CD4-positive, alpha-beta T cell treated with Interleukin-4 for 1 hour (primary cell): ENCODE measurements around the gene FAM180B.
"Not testable (repeated sequence)": the region's sequence is repeated elsewhere in the genome, so short reads cannot be mapped to it uniquely, and the experiment has no call there.

Source experiments
- DNase-seq, 2 donors: peaks; one replicate each; pipeline ENCODE4 v3.0.0-alpha.2; 2020 to 2022

Gene FAM180B

GRCh38 chr11:47599902-47600301, 13.4 kb downstream of the FAM180B start:
- DNase-seq, result no peak

DNA sequence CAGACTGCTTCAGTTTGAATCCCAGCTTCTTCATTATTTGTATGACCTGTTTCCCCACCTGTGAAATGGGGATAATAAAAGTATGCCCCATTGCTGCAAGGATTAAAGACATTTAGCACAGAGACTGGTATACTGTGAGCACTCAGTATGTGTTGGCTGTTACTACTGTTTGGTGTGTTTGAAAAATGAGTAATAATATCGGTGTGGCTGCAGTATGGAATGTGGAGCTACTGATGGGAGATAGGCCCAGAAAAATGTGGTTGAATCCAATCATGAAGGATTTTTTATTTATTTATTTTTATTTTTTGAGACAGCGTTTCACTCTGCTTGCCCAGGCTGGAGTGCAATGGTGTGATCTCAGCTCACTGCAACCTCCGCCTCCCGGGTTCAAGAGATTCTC, 16.8 kb downstream of the FAM180B start:
- no peak for DNase-seq

- DNase-seq, result no peak
These were observed 19.4 kb downstream of the FAM180B start for GRCh38 chr11:47605921-47606320.

GRCh38 chr11:47606731-47607130, 20.3 kb downstream of the FAM180B start:
- DNase-seq, result no peak

- no peak for DNase-seq
These were observed 20.9 kb downstream of the FAM180B start for GRCh38 chr11:47607380-47607779.

GRCh38 chr11:47609675-47610074, 23.2 kb downstream of the FAM180B start:
- no peak for DNase-seq

- DNase-seq, result no peak
These were observed 24.9 kb downstream of the FAM180B start for GRCh38 chr11:47611348-47611794.

GRCh38 chr11:47615249-47615648, 28.8 kb downstream of the FAM180B start:
- no peak for DNase-seq

DNA sequence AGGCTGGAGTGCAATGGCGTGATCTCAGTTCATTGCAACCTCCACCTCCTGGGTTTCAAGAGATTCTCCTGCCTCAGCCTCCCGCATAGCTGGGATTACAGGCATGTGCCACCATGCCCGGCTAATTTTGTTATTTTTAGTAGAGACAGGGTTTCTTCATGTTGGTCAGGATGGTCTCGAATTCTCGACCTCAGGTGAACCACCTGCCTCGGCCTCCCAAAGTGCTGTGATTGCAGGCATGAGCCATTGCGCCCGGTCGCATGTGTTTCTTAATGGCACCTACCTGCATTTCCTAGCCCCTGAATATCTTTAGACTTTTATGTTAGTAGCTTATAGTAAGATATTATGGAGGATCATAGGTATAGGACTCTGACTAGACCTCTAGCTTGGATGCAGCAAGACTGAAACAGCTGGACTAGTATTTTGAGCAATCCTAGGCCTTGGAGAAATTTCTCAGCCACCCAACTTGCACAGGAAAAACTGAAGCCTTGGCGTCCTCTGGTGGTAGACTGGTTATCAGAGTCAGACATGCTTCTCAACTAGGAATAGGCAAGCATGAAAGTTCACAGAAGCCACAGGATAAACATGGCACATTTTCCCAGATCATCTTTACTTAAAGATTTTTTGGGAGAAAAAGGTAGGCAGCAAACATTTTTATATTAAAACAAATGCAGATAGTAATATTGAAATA, 30.4 kb downstream of the FAM180B start:
- peak in 1 of 2 donors; percentile 17 for DNase-seq

GRCh38 chr11:47617417-47617809, 30.9 kb downstream of the FAM180B start:
- DNase-seq, result no peak

GRCh38 chr11:47620836-47621378, 34.4 kb downstream of the FAM180B start:
- DNase-seq, result no peak

GRCh38 chr11:47626234-47626633, 39.8 kb downstream of the FAM180B start:
- no peak for DNase-seq

- DNase-seq, result no peak
These were observed 41.5 kb downstream of the FAM180B start for GRCh38 chr11:47628026-47628425.

DNA sequence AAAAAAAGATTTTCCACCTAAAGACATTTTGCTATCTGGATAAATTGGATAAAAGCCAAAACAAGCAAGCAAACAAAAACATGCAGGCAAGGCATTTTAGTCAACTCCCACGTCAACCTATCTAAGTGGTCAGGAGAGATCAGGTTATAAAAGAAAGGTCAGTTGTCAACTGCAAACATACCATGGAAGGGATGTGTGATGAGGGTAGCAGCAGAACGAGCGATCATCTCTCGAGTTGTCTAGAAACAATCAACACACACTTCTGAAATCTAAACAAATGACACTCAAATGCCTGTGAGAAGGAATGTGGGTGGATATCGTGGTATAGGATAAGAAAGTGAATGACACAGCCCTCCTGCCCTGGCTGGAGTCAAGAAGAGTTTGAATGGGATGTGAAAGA, 45.0 kb downstream of the FAM180B start:
- no peak for DNase-seq

DNA sequence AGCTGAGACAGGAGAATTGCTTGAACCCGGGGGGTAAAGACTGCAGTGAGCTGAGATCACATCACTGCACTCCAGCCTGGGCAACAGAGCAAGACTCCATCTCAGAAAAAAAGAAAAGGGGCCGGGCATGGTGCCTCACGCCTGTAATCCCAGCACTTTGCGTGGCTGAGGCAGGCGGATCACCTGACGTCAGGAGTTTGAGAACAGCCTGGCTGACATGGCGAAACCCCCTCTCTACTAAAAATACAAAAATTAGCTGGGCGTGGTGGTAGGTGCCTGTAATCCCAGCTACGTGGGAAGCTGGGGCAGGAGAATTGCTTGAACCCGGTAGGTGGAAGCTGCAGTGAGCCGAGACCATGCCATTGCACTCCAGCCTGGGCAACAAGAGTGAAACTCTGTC, 49.9 kb downstream of the FAM180B start:
- DNase-seq, result not testable (repeated sequence)
